Measurements from ENCODE around the gene UTS2B.

UTS2B gene

GRCh38 chr3:191360620-191361019, 30.3 kb upstream of the UTS2B start:
- H3K4me3 Mint-ChIP-seq = no peak overlapping the region
- H3K9me3 Mint-ChIP-seq = no peaks in the 10 kb centered on the region
- peaks cover 10% of the 10 kb centered on the region for H3K36me3 Mint-ChIP-seq (ENCODE audit: low read depth)
- H3K27ac Mint-ChIP-seq = no peak overlapping the region
- peaks cover 14% of the 10 kb centered on the region for H3K4me1 Mint-ChIP-seq (ENCODE audit: low read depth)
- H3K27me3 Mint-ChIP-seq = no peaks in the 10 kb centered on the region
- no peak for DNase-seq

GRCh38 chr3:191358929-191359328, 28.6 kb upstream of the UTS2B start:
- Mint-ChIP-seq H3K4me1 (ENCODE audit: low read depth) (peaks cover 18% of the 10 kb centered on the region), H3K36me3 (ENCODE audit: low read depth) (peaks cover 10% of the 10 kb centered on the region), H3K9me3 (no peaks in the 10 kb centered on the region), H3K4me3 (no peak overlapping the region), H3K27me3 (no peaks in the 10 kb centered on the region), H3K27ac (peak overlapping the region; percentile 2)
- DNase-seq = no peak

- H3K27me3 Mint-ChIP-seq = no peaks in the 10 kb centered on the region
- H3K4me1 Mint-ChIP-seq (ENCODE audit: low read depth) = peaks cover 20% of the 10 kb centered on the region
- H3K9me3 Mint-ChIP-seq = no peaks in the 10 kb centered on the region
- no peak overlapping the region for H3K27ac Mint-ChIP-seq
- no peak for DNase-seq
- no peak overlapping the region for H3K4me3 Mint-ChIP-seq
- peaks cover 6% of the 10 kb centered on the region for H3K36me3 Mint-ChIP-seq (ENCODE audit: low read depth)
Measured at GRCh38 chr3:191357909-191358308, 27.6 kb upstream of the UTS2B start.

GRCh38 chr3:191356631-191357439, 26.5 kb upstream of the UTS2B start:
- no peaks in the 10 kb centered on the region for H3K27me3 Mint-ChIP-seq
- H3K27ac Mint-ChIP-seq = no peak overlapping the region
- peaks cover 5% of the 10 kb centered on the region for H3K36me3 Mint-ChIP-seq (ENCODE audit: low read depth)
- peaks cover 20% of the 10 kb centered on the region for H3K4me1 Mint-ChIP-seq (ENCODE audit: low read depth)
- H3K4me3 Mint-ChIP-seq = no peak overlapping the region
- H3K9me3 Mint-ChIP-seq = no peaks in the 10 kb centered on the region
- DNase-seq = no peak

GRCh38 chr3:191355406-191355805, 25.1 kb upstream of the UTS2B start:
- no peaks in the 10 kb centered on the region for H3K27me3 Mint-ChIP-seq
- peaks cover 20% of the 10 kb centered on the region for H3K4me1 Mint-ChIP-seq (ENCODE audit: low read depth)
- H3K4me3 Mint-ChIP-seq = no peak overlapping the region
- no peaks in the 10 kb centered on the region for H3K9me3 Mint-ChIP-seq
- H3K36me3 Mint-ChIP-seq (ENCODE audit: low read depth) = peaks cover 5% of the 10 kb centered on the region
- DNase-seq = no peak
- H3K27ac Mint-ChIP-seq = no peak overlapping the region

- DNase-seq = no peak
- peaks cover 11% of the 10 kb centered on the region for H3K4me1 Mint-ChIP-seq (ENCODE audit: low read depth)
- no peak overlapping the region for H3K4me3 Mint-ChIP-seq
- no peaks in the 10 kb centered on the region for H3K27me3 Mint-ChIP-seq
- no peaks in the 10 kb centered on the region for H3K9me3 Mint-ChIP-seq
- no peak overlapping the region for H3K27ac Mint-ChIP-seq
- H3K36me3 Mint-ChIP-seq (ENCODE audit: low read depth) = no peaks in the 10 kb centered on the region
Measured at GRCh38 chr3:191353022-191353777, 22.9 kb upstream of the UTS2B start.

GRCh38 chr3:191352014-191352413, 21.7 kb upstream of the UTS2B start:
- no peak overlapping the region for H3K4me3 Mint-ChIP-seq
- H3K9me3 Mint-ChIP-seq = no peaks in the 10 kb centered on the region
- H3K27ac Mint-ChIP-seq = no peak overlapping the region
- DNase-seq = no peak
- peaks cover 12% of the 10 kb centered on the region for H3K4me1 Mint-ChIP-seq (ENCODE audit: low read depth)
- H3K36me3 Mint-ChIP-seq (ENCODE audit: low read depth) = no peaks in the 10 kb centered on the region
- H3K27me3 Mint-ChIP-seq = no peaks in the 10 kb centered on the region

GRCh38 chr3:191350396-191351090, 20.2 kb upstream of the UTS2B start:
- no peaks in the 10 kb centered on the region for H3K27me3 Mint-ChIP-seq
- no peak for DNase-seq
- no peaks in the 10 kb centered on the region for H3K9me3 Mint-ChIP-seq
- no peaks in the 10 kb centered on the region for H3K36me3 Mint-ChIP-seq (ENCODE audit: low read depth)
- H3K27ac Mint-ChIP-seq = no peak overlapping the region
- H3K4me3 Mint-ChIP-seq = no peak overlapping the region
- peaks cover 9% of the 10 kb centered on the region for H3K4me1 Mint-ChIP-seq (ENCODE audit: low read depth)

- Mint-ChIP-seq H3K4me1 (ENCODE audit: low read depth) (peaks cover 9% of the 10 kb centered on the region), H3K36me3 (ENCODE audit: low read depth) (no peaks in the 10 kb centered on the region), H3K9me3 (no peaks in the 10 kb centered on the region), H3K4me3 (no peak overlapping the region), H3K27ac (no peak overlapping the region), H3K27me3 (no peaks in the 10 kb centered on the region)
- no peak for DNase-seq
Measured at GRCh38 chr3:191348098-191348497, 17.8 kb upstream of the UTS2B start.

- Mint-ChIP-seq H3K9me3 (no peaks in the 10 kb centered on the region), H3K27me3 (no peaks in the 10 kb centered on the region), H3K27ac (no peak overlapping the region), H3K4me3 (no peak overlapping the region), H3K4me1 (ENCODE audit: low read depth) (peaks cover 9% of the 10 kb centered on the region), H3K36me3 (ENCODE audit: low read depth) (no peaks in the 10 kb centered on the region)
- DNase-seq = no peak
Measured at GRCh38 chr3:191347228-191347627, 16.9 kb upstream of the UTS2B start.

- Mint-ChIP-seq H3K9me3 (no peaks in the 10 kb centered on the region), H3K27ac (no peak overlapping the region), H3K36me3 (ENCODE audit: low read depth) (no peaks in the 10 kb centered on the region), H3K27me3 (no peaks in the 10 kb centered on the region), H3K4me3 (no peak overlapping the region), H3K4me1 (ENCODE audit: low read depth) (peaks cover 9% of the 10 kb centered on the region)
- DNase-seq = no peak
Measured at GRCh38 chr3:191345334-191345733, 15.0 kb upstream of the UTS2B start.

- no peak overlapping the region for H3K27ac Mint-ChIP-seq
- H3K9me3 Mint-ChIP-seq = no peaks in the 10 kb centered on the region
- no peak overlapping the region for H3K4me3 Mint-ChIP-seq
- no peaks in the 10 kb centered on the region for H3K27me3 Mint-ChIP-seq
- no peaks in the 10 kb centered on the region for H3K36me3 Mint-ChIP-seq (ENCODE audit: low read depth)
- peaks cover 15% of the 10 kb centered on the region for H3K4me1 Mint-ChIP-seq (ENCODE audit: low read depth)
- no peak for DNase-seq
Measured at GRCh38 chr3:191343913-191344312, 13.6 kb upstream of the UTS2B start.

GRCh38 chr3:191343115-191343514, 12.8 kb upstream of the UTS2B start:
- no peak for DNase-seq
- no peaks in the 10 kb centered on the region for H3K9me3 Mint-ChIP-seq
- no peak overlapping the region for H3K4me3 Mint-ChIP-seq
- H3K27me3 Mint-ChIP-seq = no peaks in the 10 kb centered on the region
- no peaks in the 10 kb centered on the region for H3K36me3 Mint-ChIP-seq (ENCODE audit: low read depth)
- H3K27ac Mint-ChIP-seq = no peak overlapping the region
- peaks cover 20% of the 10 kb centered on the region for H3K4me1 Mint-ChIP-seq (ENCODE audit: low read depth)

- no peaks in the 10 kb centered on the region for H3K27me3 Mint-ChIP-seq
- peaks cover 25% of the 10 kb centered on the region for H3K4me1 Mint-ChIP-seq (ENCODE audit: low read depth)
- no peaks in the 10 kb centered on the region for H3K9me3 Mint-ChIP-seq
- H3K27ac Mint-ChIP-seq = no peak overlapping the region
- no peak overlapping the region for H3K4me3 Mint-ChIP-seq
- H3K36me3 Mint-ChIP-seq (ENCODE audit: low read depth) = no peaks in the 10 kb centered on the region
- DNase-seq = no peak
Measured at GRCh38 chr3:191342411-191342810, 12.1 kb upstream of the UTS2B start.

- Mint-ChIP-seq H3K9me3 (no peaks in the 10 kb centered on the region), H3K36me3 (ENCODE audit: low read depth) (no peaks in the 10 kb centered on the region), H3K4me3 (no peak overlapping the region), H3K27me3 (no peaks in the 10 kb centered on the region), H3K4me1 (ENCODE audit: low read depth) (peaks cover 25% of the 10 kb centered on the region), H3K27ac (no peak overlapping the region)
- DNase-seq = no peak
Measured at GRCh38 chr3:191342006-191342405, 11.7 kb upstream of the UTS2B start.

All from activated T-cell treated with anti-CD3 and anti-CD28 coated beads, Interleukin-2, amount 50 U/mL, for 24 hours (primary cell).